Endodermal cell (in vitro differentiated cells): Measurements from ENCODE around the gene CUX1. TPM values are rescaled to one million over a fixed set of nuclear protein-coding genes. Genes with fewer than 3 reads are reported as not detected.

Experiments
- DNase-seq: peaks from one replicate; pipeline ENCODE4 v3.0.0-alpha.2; 2017
- H3K27ac ChIP-seq: 2 replicates; pipeline ENCODE4 v1.5.1; 2013; ENCODE audit warnings: mild to moderate bottlenecking, low read depth, low read length, moderate library complexity
- H3K27me3 ChIP-seq: 2 replicates; pipeline ENCODE4 v1.6.1; 2013; ENCODE audit warnings: mild to moderate bottlenecking, low read length, moderate library complexity; ENCODE audit not compliant: insufficient read depth, control insufficient read depth, poor library complexity, severe bottlenecking
- H3K36me3 ChIP-seq: 2 replicates; pipeline ENCODE4 v1.7.0; 2013; ENCODE audit warnings: mild to moderate bottlenecking, low read length, moderate library complexity; ENCODE audit not compliant: control insufficient read depth, insufficient read depth
- H3K4me1 ChIP-seq: one replicate; pipeline ENCODE4 v1.7.0; 2013; ENCODE audit warnings: low read length; ENCODE audit not compliant: control insufficient read depth, insufficient read depth
- H3K4me3 ChIP-seq: 2 replicates; pipeline ENCODE4 v1.5.1; 2013; ENCODE audit warnings: mild to moderate bottlenecking, low read length, moderate library complexity
- H3K9ac ChIP-seq: 2 replicates; pipeline ENCODE4 v1.6.1; 2013; ENCODE audit warnings: mild to moderate bottlenecking, low read length, moderate library complexity; ENCODE audit not compliant: poor library complexity, severe bottlenecking; ENCODE audit errors: extremely low read depth
- H3K9me3 ChIP-seq: 2 replicates; pipeline ENCODE4 v1.6.1; 2013; ENCODE audit warnings: mild to moderate bottlenecking, low read length, moderate library complexity; ENCODE audit not compliant: control insufficient read depth
- H3K27ac Mint-ChIP-seq: 2 replicates; pipeline ENCODE4 v1.8.0; 2020; ENCODE audit warnings: mixed read lengths
- H3K27me3 Mint-ChIP-seq: 2 replicates; pipeline ENCODE4 v1.8.0; 2021; ENCODE audit warnings: mild to moderate bottlenecking, mixed read lengths; ENCODE audit not compliant: insufficient read depth
- H3K36me3 Mint-ChIP-seq: 2 replicates; pipeline ENCODE4 v1.8.0; 2020; ENCODE audit warnings: low read depth, mixed read lengths
- H3K4me1 Mint-ChIP-seq: 2 replicates; pipeline ENCODE4 v1.8.0; 2020; ENCODE audit warnings: mixed read lengths
- H3K4me3 Mint-ChIP-seq: 2 replicates; pipeline ENCODE4 v1.8.0; 2020; ENCODE audit warnings: mild to moderate bottlenecking, moderate library complexity, mixed read lengths
- H3K9me3 Mint-ChIP-seq: 2 replicates; pipeline ENCODE4 v1.8.0; 2020; ENCODE audit warnings: mild to moderate bottlenecking, mixed read lengths
- CTCF ChIP-seq: fragments of 200-600 bp; sonication (generic); conservative IDR thresholded peaks from 2 replicates; pipeline ENCODE4 v1.5.0; 2021; ENCODE audit warnings: antibody characterized with exemption, mild to moderate bottlenecking
- WGBS, 2 experiments: methylation state at CpG; one replicate each; pipeline versions ENCODE4 v1.1.5 to v1.1.7; 2013; ENCODE audit warnings: missing lambda C conversion rate in 2 of 2, mixed read lengths in 1 of 2; ENCODE audit not compliant: insufficient coverage in 1 of 2, insufficient read length in 1 of 2; 5-methylcytosine and 5-hydroxymethylcytosine counted together
- total RNA-seq, 2 donors: library from RNA; stranded (reverse); fragmentation: NEBNext Ultra II Directional in 1 of 2; extraction: Animal tissue kit (Norgen Biotek cat#: 25700) in 1 of 2; gene quantifications; 2 replicates in 1 of 2; 3 replicates in 1 of 2; pipeline ENCODE4 v1.2.1, GENCODE V29; 2021

CUX1 gene
- total RNA-seq, 2 donors from 2014 or later = 85.1 to 108 TPM

- no peak for TF ChIP-seq CTCF
- no peaks in the 10 kb centered on the region for H3K27me3 ChIP-seq
- DNase-seq = no peak
- Mint-ChIP-seq H3K4me1 (no peaks in the 10 kb centered on the region), H3K36me3 (peaks cover 82% of the 10 kb centered on the region), H3K27me3 (no peaks in the 10 kb centered on the region), H3K27ac (no peak overlapping the region), H3K9me3 (no peaks in the 10 kb centered on the region), H3K4me3 (no peak overlapping the region)
- H3K36me3 ChIP-seq = peaks cover 73% of the 10 kb centered on the region
- WGBS, 2 experiments = 94 to 98% methylated on average over 4 to 6 of the region's 6 CpGs
- H3K9me3 ChIP-seq = no peaks in the 10 kb centered on the region
- no peak overlapping the region for H3K27ac ChIP-seq
- H3K4me3 ChIP-seq = no peak overlapping the region
- no peaks in the 10 kb centered on the region for H3K4me1 ChIP-seq
- no peak overlapping the region for H3K9ac ChIP-seq
Observed at GRCh38 chr7:102202556-102202955, 385.1 kb downstream of the CUX1 start.

DNA sequence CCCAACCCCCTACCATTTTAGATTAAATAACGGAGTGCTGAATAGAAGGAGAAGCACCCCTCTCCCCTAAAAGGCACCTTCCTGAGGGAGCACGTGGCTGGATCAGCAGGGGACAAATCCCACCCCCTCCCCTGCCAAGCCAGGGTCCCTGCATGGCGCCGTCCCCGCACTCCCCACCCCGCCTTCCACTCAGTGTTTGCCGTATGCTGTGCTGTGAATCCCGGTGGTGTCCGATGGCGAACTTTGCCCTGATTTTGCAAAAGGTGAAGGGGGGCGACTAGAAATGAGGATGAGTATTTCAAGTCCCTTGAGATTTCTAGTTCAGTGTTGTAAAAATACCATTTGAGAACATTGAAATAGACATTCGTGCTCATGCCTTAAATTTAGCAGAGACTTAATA lies 385.8 kb downstream of the CUX1 start:
- no peak overlapping the region for H3K4me3 Mint-ChIP-seq
- no peak for DNase-seq
- no peaks in the 10 kb centered on the region for H3K27me3 Mint-ChIP-seq
- Histone ChIP-seq H3K36me3 (peaks cover 70% of the 10 kb centered on the region), H3K9ac (no peak overlapping the region), H3K4me1 (no peaks in the 10 kb centered on the region), H3K27ac (no peak overlapping the region), H3K4me3 (no peak overlapping the region), H3K9me3 (no peaks in the 10 kb centered on the region), H3K27me3 (no peaks in the 10 kb centered on the region)
- TF ChIP-seq CTCF = no peak
- H3K27ac Mint-ChIP-seq = no peak overlapping the region
- no peaks in the 10 kb centered on the region for H3K9me3 Mint-ChIP-seq
- 92 to 98% methylated on average over 8 to 12 of the region's 12 CpGs for WGBS, 2 experiments
- peaks cover 80% of the 10 kb centered on the region for H3K36me3 Mint-ChIP-seq
- no peaks in the 10 kb centered on the region for H3K4me1 Mint-ChIP-seq

DNA sequence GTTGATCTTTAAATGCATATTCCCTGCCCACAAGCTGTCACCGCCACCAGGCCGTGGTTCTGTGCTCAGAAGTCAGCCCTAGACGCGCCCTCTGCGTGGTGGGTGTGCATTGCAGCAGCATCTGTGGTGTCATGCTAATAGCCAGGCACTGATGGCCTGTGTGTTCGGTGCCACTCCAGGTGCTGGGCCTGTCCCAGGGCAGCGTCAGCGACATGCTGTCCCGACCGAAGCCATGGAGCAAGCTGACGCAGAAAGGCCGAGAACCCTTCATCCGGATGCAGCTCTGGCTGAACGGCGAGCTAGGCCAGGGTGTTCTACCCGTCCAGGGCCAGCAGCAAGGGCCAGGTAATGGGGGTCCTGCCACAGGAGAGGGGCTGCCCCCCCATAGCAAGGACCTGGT lies 386.8 kb downstream of the CUX1 start:
- TF ChIP-seq CTCF = no peak
- Mint-ChIP-seq H3K27ac (no peak overlapping the region), H3K4me1 (no peaks in the 10 kb centered on the region), H3K36me3 (peaks cover 80% of the 10 kb centered on the region), H3K9me3 (no peaks in the 10 kb centered on the region), H3K4me3 (no peak overlapping the region), H3K27me3 (no peaks in the 10 kb centered on the region)
- peaks cover 64% of the 10 kb centered on the region for H3K36me3 ChIP-seq
- no peak overlapping the region for H3K27ac ChIP-seq
- H3K4me3 ChIP-seq = no peak overlapping the region
- WGBS, 2 experiments = 94 to 96% methylated on average over 10 to 16 of the region's 16 CpGs
- no peak for DNase-seq
- no peaks in the 10 kb centered on the region for H3K4me1 ChIP-seq
- no peak overlapping the region for H3K9ac ChIP-seq
- no peaks in the 10 kb centered on the region for H3K9me3 ChIP-seq
- no peaks in the 10 kb centered on the region for H3K27me3 ChIP-seq
